Measurements from ENCODE around the gene FEZF2. TPM values are rescaled to one million over a fixed set of nuclear protein-coding genes. Genes with fewer than 3 reads are reported as not detected.

Gene FEZF2
- total and polyA plus RNA-seq, 2 of the 13 experiments (the other 11 are each of a cell fraction or from before 2014, with no cell fraction given): not detected

- CTCF ChIA-PET (ENCODE audit: low intra/inter-chr PET ratio, low total read pairs): no interaction called here
- Histone ChIP-seq H3K4me3 (replicated peaks in 1 of 3; ENCODE audit: insufficient read depth in 1 of 3, low read depth in 2 of 3, low read length in 3 of 3) (no peak overlapping the region), H3K79me2 (ENCODE audit: insufficient read depth, low read length) (no peaks in the 10 kb centered on the region), H3K27ac (ENCODE audit: extremely low read length, insufficient read depth, low read length) (no peak overlapping the region), H3K4me2 (ENCODE audit: low read depth, low read length) (no peak overlapping the region), H3K9ac (ENCODE audit: insufficient read depth, low read depth, low read length) (no peak overlapping the region), H2AFZ (ENCODE audit: low read length) (no peak overlapping the region), H3K9me3 (ENCODE audit: low read length) (no peaks in the 10 kb centered on the region), H3K36me3 (replicated peaks in 1 of 2; ENCODE audit: control insufficient read depth in 1 of 2, insufficient read depth in 2 of 2, low read length in 2 of 2) (no peaks in the 10 kb centered on the region), H3K27me3 (ENCODE audit: control insufficient read depth in 1 of 2, insufficient read depth in 2 of 2, low read length in 2 of 2) (no peaks in the 10 kb centered on the region), H4K20me1 (ENCODE audit: insufficient read depth, low read length) (no peaks in the 10 kb centered on the region), H3K4me1 (ENCODE audit: insufficient read depth, low read length) (no peaks in the 10 kb centered on the region)
- BruUV-seq (replicated peaks): no TSS peak
- in situ Hi-C loops (cut with HindIII; ENCODE audit: extremely low pct_ligation_motif_present, low pct_unique_long_range_greater_than_20kb) (no loop called here), intact Hi-C loops (cut with micrococcal nuclease; ENCODE audit: unreplicated experiment) (no loop called here)
- TF ChIP-seq POLR2AphosphoS5 (IDR thresholded peaks at IDR 0.05; ENCODE audit: low read depth, low read length): no peak
- TF ChIP-seq MTA1 (CRISPR knock-in tag; IDR thresholded peaks at IDR 0.05; ENCODE audit: borderline replicate concordance): no peak
- no peak for TF ChIP-seq NFIC (IDR thresholded peaks at IDR 0.05; ENCODE audit: low read length)
- TF ChIP-seq ZNF253 (CRISPR knock-in tag; IDR thresholded peaks at IDR 0.05; ENCODE audit: borderline replicate concordance): no peak
- TF ChIP-seq NCOA1 (CRISPR knock-in tag; IDR thresholded peaks at IDR 0.05): no peak
- no peak for TF ChIP-seq ZNF879 (CRISPR knock-in tag; IDR thresholded peaks at IDR 0.05)
- TF ChIP-seq TEAD2 (CRISPR knock-in tag; IDR thresholded peaks at IDR 0.05): no peak
- no peak for TF ChIP-seq MLLT10 (CRISPR knock-in tag; IDR thresholded peaks at IDR 0.05)
- TF ChIP-seq ZNF766 (CRISPR knock-in tag; IDR thresholded peaks at IDR 0.05; ENCODE audit: borderline replicate concordance): no peak
- no peak for TF ChIP-seq HOXA7 (CRISPR knock-in tag; IDR thresholded peaks at IDR 0.05)
- no peak for TF ChIP-seq ETV6 (CRISPR knock-in tag; conservative IDR thresholded peaks at IDR 0.05)
- no peak for TF ChIP-seq ZFY (CRISPR knock-in tag; IDR thresholded peaks at IDR 0.05)
- TF ChIP-seq ARNT (IDR thresholded peaks at IDR 0.05): no peak
- no peak for TF ChIP-seq AHR (CRISPR knock-in tag; IDR thresholded peaks at IDR 0.05)
- no peak for TF ChIP-seq KLF6 (CRISPR knock-in tag; IDR thresholded peaks at IDR 0.05)
- no peak for TF ChIP-seq TBL1XR1 (IDR thresholded peaks at IDR 0.05; ENCODE audit: borderline replicate concordance, low read length, partially characterized antibody)
- TF ChIP-seq ZNF558 (CRISPR knock-in tag; IDR thresholded peaks at IDR 0.05; ENCODE audit: borderline replicate concordance): no peak
- ATAC-seq: no peak
- DNase-seq (ENCODE audit: low spot score): no peak
- 3% methylated on average over 2 of the region's 2 CpGs for WGBS (ENCODE audit: low lambda C conversion rate)
- POLR2A ChIA-PET: no interaction called here
- no peak for FAIRE-seq
These were observed 29.6 kb downstream of the FEZF2 start for GRCh38 chr3:62343755-62344154.
